ENCODE data around the gene LRRC42.
"Not testable (repeated sequence)": the region's sequence is repeated elsewhere in the genome, so short reads cannot be mapped to it uniquely, and the experiment has no call there.

LRRC42 gene

DNA sequence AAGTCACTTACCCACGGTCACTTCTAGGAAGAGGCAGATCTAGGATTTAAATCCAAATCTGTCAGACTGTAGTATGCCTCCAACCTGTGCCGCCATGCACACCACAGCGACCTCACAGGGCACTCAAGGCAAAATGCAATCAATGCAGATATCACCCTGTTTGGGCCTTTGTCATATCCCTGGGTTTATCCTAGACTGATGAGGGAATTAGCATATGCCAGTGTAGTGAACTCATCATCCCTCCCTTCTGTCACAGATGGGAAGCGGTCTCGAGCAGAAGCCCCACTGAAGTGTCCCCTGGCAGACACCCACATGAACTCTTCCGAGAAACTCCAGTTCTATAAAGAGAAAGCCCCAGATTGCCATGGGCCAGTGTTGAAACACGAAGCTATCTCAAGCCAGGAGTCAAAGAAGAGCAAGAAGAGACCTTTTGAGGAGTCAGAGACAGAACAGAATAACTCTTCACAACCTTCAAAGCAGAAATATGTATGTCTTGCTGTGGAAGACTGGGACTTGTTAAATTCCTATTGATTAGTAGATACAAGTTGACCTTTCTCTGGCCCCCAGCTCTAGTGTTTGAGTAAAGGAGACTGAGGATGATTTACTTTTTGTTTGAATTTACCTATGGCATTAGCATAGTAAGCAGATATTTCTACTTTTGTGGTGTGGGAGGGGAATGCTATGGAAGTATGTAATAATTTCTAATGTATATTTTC is 21.4 kb downstream of the LRRC42 start:
- TF ChIP-seq, protein P1, sequence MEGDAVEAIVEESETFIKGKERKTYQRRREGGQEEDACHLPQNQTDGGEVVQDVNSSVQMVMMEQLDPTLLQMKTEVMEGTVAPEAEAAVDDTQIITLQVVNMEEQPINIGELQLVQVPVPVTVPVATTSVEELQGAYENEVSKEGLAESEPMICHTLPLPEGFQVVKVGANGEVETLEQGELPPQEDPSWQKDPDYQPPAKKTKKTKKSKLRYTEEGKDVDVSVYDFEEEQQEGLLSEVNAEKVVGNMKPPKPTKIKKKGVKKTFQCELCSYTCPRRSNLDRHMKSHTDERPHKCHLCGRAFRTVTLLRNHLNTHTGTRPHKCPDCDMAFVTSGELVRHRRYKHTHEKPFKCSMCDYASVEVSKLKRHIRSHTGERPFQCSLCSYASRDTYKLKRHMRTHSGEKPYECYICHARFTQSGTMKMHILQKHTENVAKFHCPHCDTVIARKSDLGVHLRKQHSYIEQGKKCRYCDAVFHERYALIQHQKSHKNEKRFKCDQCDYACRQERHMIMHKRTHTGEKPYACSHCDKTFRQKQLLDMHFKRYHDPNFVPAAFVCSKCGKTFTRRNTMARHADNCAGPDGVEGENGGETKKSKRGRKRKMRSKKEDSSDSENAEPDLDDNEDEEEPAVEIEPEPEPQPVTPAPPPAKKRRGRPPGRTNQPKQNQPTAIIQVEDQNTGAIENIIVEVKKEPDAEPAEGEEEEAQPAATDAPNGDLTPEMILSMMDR (IDR thresholded peaks at IDR 0.05): no peak
- H3K27ac ChIP-seq: no peak overlapping the region

DNA sequence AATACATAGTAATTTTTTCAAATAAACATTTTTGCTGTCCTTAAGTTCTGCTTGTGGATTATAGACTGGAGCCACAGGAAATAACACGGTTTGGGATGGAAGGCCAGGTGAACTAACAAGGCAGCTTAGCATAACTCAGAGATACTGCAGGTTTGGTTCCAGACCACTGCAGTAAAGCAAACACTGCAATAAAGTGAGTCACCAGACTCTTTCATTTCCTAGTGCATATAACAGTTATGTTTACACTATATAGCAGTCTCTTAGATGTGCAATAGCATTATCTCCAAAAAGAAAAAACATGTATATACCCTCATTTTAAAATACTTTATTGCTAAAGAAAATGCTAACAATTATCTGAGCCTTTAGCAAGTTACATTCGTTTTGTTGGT is 22.0 kb downstream of the LRRC42 start:
- DNase-seq (ENCODE audit: low spot score): no peak
- Histone ChIP-seq H3K4me3 (no peak overlapping the region), H3K27ac (no peak overlapping the region)
- TF ChIP-seq, protein P1 (IDR thresholded peaks at IDR 0.05): no peak

More for the DNA sequence above, 21.4 kb downstream of the LRRC42 start:
- H3K4me3 ChIP-seq: no peak overlapping the region
- no peak for DNase-seq (ENCODE audit: low spot score)

DNA sequence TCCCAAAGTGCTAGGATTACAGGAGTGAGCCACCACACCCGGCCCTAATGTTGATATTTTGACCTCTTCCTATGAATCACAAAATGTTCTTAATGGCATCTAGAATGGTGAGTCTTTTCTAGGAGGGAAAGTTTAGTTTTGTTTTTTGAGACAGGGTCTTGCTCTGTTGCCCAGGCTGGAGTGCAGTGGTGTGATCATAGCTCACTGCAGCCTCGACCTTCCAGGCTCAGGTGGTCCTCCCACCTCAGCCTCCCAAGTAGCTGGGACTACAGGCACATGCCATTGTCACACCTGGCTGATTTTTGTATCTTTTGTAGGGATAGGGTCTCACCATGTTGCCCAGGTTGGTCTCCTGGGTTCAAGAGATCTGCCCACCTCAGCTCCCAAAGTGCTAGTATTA is 23.2 kb downstream of the LRRC42 start:
- not testable (repeated sequence) for DNase-seq (ENCODE audit: low spot score); H3K4me3 ChIP-seq; H3K27ac ChIP-seq

DNA sequence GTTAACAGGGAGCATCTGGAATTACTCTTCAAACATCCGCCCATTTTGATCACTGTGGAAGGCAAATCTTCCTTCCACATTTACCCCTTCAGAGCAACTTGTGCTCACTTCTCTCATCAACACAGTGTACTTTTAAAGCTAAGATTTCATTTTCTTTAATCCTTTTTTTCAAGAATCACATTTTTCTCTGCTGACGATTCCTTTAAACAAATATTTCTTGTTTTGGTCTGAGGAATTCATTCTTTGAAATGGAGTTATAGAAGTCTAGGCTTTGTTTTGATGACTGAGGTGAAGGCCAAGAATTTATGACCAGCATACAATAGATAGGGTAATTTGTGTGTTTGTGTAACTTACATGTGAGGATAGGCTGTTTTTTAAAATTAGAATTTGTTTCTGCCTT is 25.6 kb downstream of the LRRC42 start:
- Histone ChIP-seq H3K4me3 (no peak overlapping the region), H3K27ac (no peak overlapping the region)
- no peak for DNase-seq (ENCODE audit: low spot score)
- TF ChIP-seq, protein P1 (IDR thresholded peaks at IDR 0.05): no peak

DNA sequence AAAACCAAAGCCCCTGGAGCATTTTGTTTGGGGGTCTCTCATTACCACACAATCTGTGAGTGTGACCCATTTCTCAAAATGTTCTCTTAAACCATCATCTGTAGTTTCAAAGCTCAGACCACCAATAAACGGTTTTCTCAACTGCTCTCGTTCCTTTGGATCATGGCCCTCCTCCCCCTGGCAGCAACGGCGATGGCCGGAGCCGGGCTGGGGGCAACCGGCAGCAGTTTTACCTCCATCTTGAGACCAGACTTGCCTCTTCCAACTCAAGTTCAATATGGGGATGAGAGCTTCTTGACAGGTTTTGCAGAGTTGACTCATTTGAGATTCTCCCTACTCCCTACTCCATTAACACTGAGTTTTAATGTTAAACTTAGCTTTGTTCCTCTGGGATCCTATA is 29.7 kb downstream of the LRRC42 start:
- Histone ChIP-seq H3K4me3 (no peak overlapping the region), H3K27ac (no peak overlapping the region)
- DNase-seq (ENCODE audit: low spot score): no peak
- TF ChIP-seq, protein P1 (IDR thresholded peaks at IDR 0.05): no peak

DNA sequence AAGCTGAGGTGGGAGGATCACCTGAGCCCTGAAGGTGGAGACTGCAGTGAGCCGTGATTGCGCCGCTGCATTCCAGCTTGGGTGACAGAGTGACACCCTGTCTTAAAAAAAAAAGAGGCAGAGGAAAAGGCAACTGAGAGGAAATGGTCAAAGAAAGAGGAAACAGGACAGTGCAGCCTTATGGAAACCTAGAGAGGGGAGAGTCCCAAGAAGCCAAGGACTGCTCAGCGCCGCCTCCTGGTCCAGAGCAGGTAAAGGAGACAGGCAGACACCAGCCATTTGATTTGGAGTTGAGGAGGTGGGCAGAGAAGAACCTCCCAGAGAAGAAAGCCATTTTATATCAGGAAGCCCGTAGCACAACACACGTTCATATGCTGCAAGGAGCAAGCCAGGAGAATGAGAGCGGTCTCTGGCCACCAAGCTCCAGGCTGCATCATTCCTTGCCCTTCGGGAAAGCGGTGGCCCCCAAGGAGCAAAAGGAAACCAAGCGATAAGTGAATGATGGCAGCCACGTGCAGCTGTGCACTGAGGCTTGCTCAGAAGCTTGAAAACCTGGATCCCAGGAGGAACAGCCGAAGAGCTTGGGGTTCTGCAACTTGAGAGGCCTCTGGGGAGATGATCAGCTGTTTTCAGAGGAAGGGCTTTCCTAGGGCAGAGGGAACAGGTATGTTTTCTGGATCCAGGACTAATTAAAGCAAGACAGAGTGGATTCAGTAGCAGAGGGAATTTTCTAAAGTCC is 33.7 kb downstream of the LRRC42 start:
- no peak overlapping the region for H3K27ac ChIP-seq
- TF ChIP-seq, protein P1 (IDR thresholded peaks at IDR 0.05): no peak
- no peak for DNase-seq (ENCODE audit: low spot score)
- no peak overlapping the region for H3K4me3 ChIP-seq

DNA sequence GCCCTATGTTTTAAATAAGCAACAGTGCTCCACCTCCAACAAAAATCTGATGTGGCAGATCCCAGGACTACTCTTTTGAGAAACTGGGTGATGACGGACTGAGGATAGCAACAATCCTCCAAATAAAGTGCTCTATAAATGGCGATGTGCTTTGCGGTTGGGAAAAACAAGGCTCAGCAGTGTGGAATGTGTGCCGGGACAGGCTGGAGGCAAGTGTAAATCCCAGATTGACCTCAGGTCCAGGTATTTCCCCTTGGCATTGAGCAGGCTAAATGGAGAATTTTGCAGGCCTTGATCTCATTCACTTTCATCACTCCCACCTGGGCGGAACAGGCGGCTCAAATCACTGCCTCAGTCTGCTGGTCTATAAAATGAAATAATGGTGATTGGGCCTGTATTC is 35.1 kb downstream of the LRRC42 start:
- TF ChIP-seq, protein P1 (IDR thresholded peaks at IDR 0.05): no peak
- no peak for DNase-seq (ENCODE audit: low spot score)
- Histone ChIP-seq H3K27ac (no peak overlapping the region), H3K4me3 (no peak overlapping the region)
